ENCODE results near the gene LAMA5.

LAMA5 gene

GRCh38 chr20:62304331-62305148 is 62.6 kb downstream of the LAMA5 start:
- no peak for DNase-seq (ENCODE audit: low spot score)

GRCh38 chr20:62303340-62304226 is 63.5 kb downstream of the LAMA5 start:
- DNase-seq (ENCODE audit: low spot score): peak; percentile 30

GRCh38 chr20:62303062-62303339 is 64.1 kb downstream of the LAMA5 start:
- no peak for DNase-seq (ENCODE audit: low spot score)

GRCh38 chr20:62302341-62303061 is 64.6 kb downstream of the LAMA5 start, which contains the start of gene ADRM1:
TSS of gene ADRM1 (plus strand) at chr20:62302997. CDS start at chr20:62303569, 572 bp downstream.
- peak; percentile 97 for DNase-seq (ENCODE audit: low spot score)

GRCh38 chr20:62301773-62302340 is 65.3 kb downstream of the LAMA5 start:
- peak; percentile 97 for DNase-seq (ENCODE audit: low spot score)

- DNase-seq (ENCODE audit: low spot score): no peak
Measured at GRCh38 chr20:62301111-62301668, 65.9 kb downstream of the LAMA5 start.

GRCh38 chr20:62300319-62300718 is 66.8 kb downstream of the LAMA5 start:
- DNase-seq (ENCODE audit: low spot score): no peak

GRCh38 chr20:62299666-62300236 is 67.4 kb downstream of the LAMA5 start:
- no peak for DNase-seq (ENCODE audit: low spot score)

- no peak for DNase-seq (ENCODE audit: low spot score)
Measured at GRCh38 chr20:62298577-62299249, 68.4 kb downstream of the LAMA5 start.

GRCh38 chr20:62297449-62298227 is 69.5 kb downstream of the LAMA5 start:
- DNase-seq (ENCODE audit: low spot score): no peak

GRCh38 chr20:62296724-62297448 is 70.2 kb downstream of the LAMA5 start:
- DNase-seq (ENCODE audit: low spot score): no peak

- DNase-seq (ENCODE audit: low spot score): no peak
Measured at GRCh38 chr20:62294516-62294915, 72.6 kb downstream of the LAMA5 start.

- no peak for DNase-seq (ENCODE audit: low spot score)
Measured at GRCh38 chr20:62293946-62294345, 73.2 kb downstream of the LAMA5 start.

GRCh38 chr20:62293111-62293784 is 73.9 kb downstream of the LAMA5 start:
- no peak for DNase-seq (ENCODE audit: low spot score)

GRCh38 chr20:62292108-62292507 is 75.0 kb downstream of the LAMA5 start:
- DNase-seq (ENCODE audit: low spot score): no peak

- no peak for DNase-seq (ENCODE audit: low spot score)
Measured at GRCh38 chr20:62291251-62292066, 75.7 kb downstream of the LAMA5 start.

- no peak for DNase-seq (ENCODE audit: low spot score)
Measured at GRCh38 chr20:62289898-62290297, 77.2 kb downstream of the LAMA5 start.

- no peak for DNase-seq (ENCODE audit: low spot score)
Measured at GRCh38 chr20:62289131-62289530, 78.0 kb downstream of the LAMA5 start.
